ENCODE results near the gene CUTC. TPM values are rescaled to one million over a fixed set of nuclear protein-coding genes. Genes with fewer than 3 reads are reported as not detected.

CUTC gene
- total and polyA plus RNA-seq, 11 donors, result 27.0 to 53.2 (median 38.8) TPM

- peaks cover 0 to 99% (median 69%) of the 10 kb centered on the region in 9 donors for H3K36me3 ChIP-seq
These were observed 20.8 kb upstream of the CUTC start for GRCh38 chr10:99711129-99711719.

GRCh38 chr10:99714446-99714845, 17.6 kb upstream of the CUTC start:
- Histone ChIP-seq H3K9me3 (no peaks in the 10 kb centered on the region), H3K27me3 (no peaks in the 10 kb centered on the region), H3K36me3 (peaks cover 0 to 100% (median 84%) of the 10 kb centered on the region in 9 donors), H3K4me1 (peaks cover 0 to 6% (median 0%) of the 10 kb centered on the region in 12 donors), H3K4me3 (no peak overlapping the region), H3K27ac (no peak overlapping the region)
- DNase-seq, result no peak
- TF ChIP-seq CTCF (IDR thresholded peaks at IDR 0.05) (no peak), POLR2A (IDR thresholded peaks at IDR 0.05) (no peak)
- intact Hi-C loops (cut with DNase I), result loop anchor here in 5 of 10 donors (5.0 to 10.0 kb wide), 6 partner anchors 82 to 280 kb away; partner anchors contain the start of genes GOT1 (in 2 of the 5) and SLC25A28 (in 1 of the 5)
- no peak for ATAC-seq
- 87 to 92% (median 89%) methylated on average over 5 of the region's 5 CpGs for WGBS, 4 donors

More at GRCh38 chr10:99711129-99711719, 20.8 kb upstream of the CUTC start:
- peaks cover 0 to 6% (median 0%) of the 10 kb centered on the region in 12 donors for H3K4me1 ChIP-seq
- no peak for TF ChIP-seq POLR2A (IDR thresholded peaks at IDR 0.05)
- TF ChIP-seq CTCF (IDR thresholded peaks at IDR 0.05), result peak in 10 of 12 donors; percentile 16 to 60 (median 47)
- intact Hi-C loops (cut with DNase I), result loop anchor here in 5 of 10 donors (2.0 to 10.0 kb wide), 8 partner anchors 79 to 318 kb away; partner anchors contain the start of genes GOT1 (in 2 of the 5) and SLC25A28 (in 1 of the 5)
- DNase-seq (no peak), ATAC-seq (peak in 3 of 4 donors; percentile 64 to 76 (median 73))
- no peak overlapping the region for H3K4me3 ChIP-seq
- no peaks in the 10 kb centered on the region for H3K9me3 ChIP-seq
- no peak overlapping the region for H3K27ac ChIP-seq
- H3K27me3 ChIP-seq, result no peaks in the 10 kb centered on the region

- intact Hi-C loops (cut with DNase I), result no loop called here
- Histone ChIP-seq H3K36me3 (peaks cover 0 to 100% (median 100%) of the 10 kb centered on the region in 9 donors), H3K4me3 (no peak overlapping the region), H3K27me3 (no peaks in the 10 kb centered on the region), H3K27ac (no peak overlapping the region), H3K4me1 (peaks cover 0 to 6% (median 0%) of the 10 kb centered on the region in 12 donors), H3K9me3 (no peaks in the 10 kb centered on the region)
- TF ChIP-seq CTCF (IDR thresholded peaks at IDR 0.05) (no peak), POLR2A (IDR thresholded peaks at IDR 0.05) (no peak)
- ATAC-seq, result no peak
- DNase-seq, result no peak
- WGBS, 4 donors, result 54 to 69% (median 61%) methylated on average over 2 of the region's 2 CpGs
These were observed 11.6 kb upstream of the CUTC start for GRCh38 chr10:99720387-99720786.

- DNase-seq (no peak), ATAC-seq (no peak)
- 85 to 96% (median 94%) methylated on average over 1 of the region's 1 CpG for WGBS, 4 donors
- Histone ChIP-seq H3K27ac (no peak overlapping the region), H3K4me3 (no peak overlapping the region), H3K4me1 (peaks cover 0 to 32% (median 17%) of the 10 kb centered on the region in 12 donors), H3K36me3 (peaks cover 0 to 48% (median 41%) of the 10 kb centered on the region in 9 donors), H3K9me3 (no peaks in the 10 kb centered on the region), H3K27me3 (no peaks in the 10 kb centered on the region)
- intact Hi-C loops (cut with DNase I), result loop anchor here in 1 of 10 donors (5.0 kb wide), 1 partner anchor 108 kb away; the partner anchor contains the start of gene SLC25A28
- TF ChIP-seq CTCF (IDR thresholded peaks at IDR 0.05) (no peak), POLR2A (IDR thresholded peaks at IDR 0.05) (no peak)
These were observed 2.0 kb upstream of the CUTC start for GRCh38 chr10:99730026-99730425.
